ENCODE results near the gene TMBIM4.
A peak's percentile ranks its signal among the peaks of the same experiment; 100 is the strongest.
"Not testable (repeated sequence)": the region's sequence is repeated elsewhere in the genome, so short reads cannot be mapped to it uniquely, and the experiment has no call there.

TMBIM4 gene

GRCh38 chr12:66169221-66170170 is at the start of gene TMBIM4:
Gene TMBIM4, minus strand, starts transcription at chr12:66169996. Its CDS starts 45 bp downstream, at chr12:66169951.
- DNase-seq, result peak; percentile 93

- peak; percentile 8 for DNase-seq
Measured at GRCh38 chr12:66217342-66217917, 47.6 kb upstream of the TMBIM4 start.

DNA sequence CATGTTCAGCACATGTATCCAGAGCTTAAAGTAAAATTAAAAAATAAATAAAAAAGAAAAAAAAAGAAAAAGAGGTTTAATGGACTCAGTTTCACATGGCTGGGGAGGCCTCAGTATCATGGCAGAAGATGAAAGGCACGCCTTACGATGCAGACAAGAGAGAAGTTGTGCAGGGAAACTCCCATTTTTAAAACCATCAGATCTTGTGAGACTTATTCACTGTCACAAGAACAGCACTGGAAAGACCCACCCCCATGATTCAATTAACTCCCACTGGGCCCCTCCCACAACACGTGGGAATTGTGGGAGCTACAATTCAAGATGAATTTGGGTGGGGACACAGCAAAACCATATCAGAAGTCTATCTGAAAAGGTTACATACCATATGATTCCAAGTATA is 43.2 kb upstream of the TMBIM4 start:
- DNase-seq, result not testable (repeated sequence)

- DNase-seq, result not testable (repeated sequence)
Measured at GRCh38 chr12:66211573-66211972, 41.8 kb upstream of the TMBIM4 start.

GRCh38 chr12:66210840-66211239 is 41.0 kb upstream of the TMBIM4 start:
- DNase-seq, result peak; percentile 52

GRCh38 chr12:66206141-66206540 is 36.3 kb upstream of the TMBIM4 start:
- no peak for DNase-seq

- DNase-seq, result no peak
Measured at GRCh38 chr12:66203820-66204219, 34.0 kb upstream of the TMBIM4 start.

- DNase-seq, result no peak
Measured at GRCh38 chr12:66199831-66200509, 30.2 kb upstream of the TMBIM4 start.

- DNase-seq, result no peak
Measured at GRCh38 chr12:66199141-66199540, 29.3 kb upstream of the TMBIM4 start.

DNA sequence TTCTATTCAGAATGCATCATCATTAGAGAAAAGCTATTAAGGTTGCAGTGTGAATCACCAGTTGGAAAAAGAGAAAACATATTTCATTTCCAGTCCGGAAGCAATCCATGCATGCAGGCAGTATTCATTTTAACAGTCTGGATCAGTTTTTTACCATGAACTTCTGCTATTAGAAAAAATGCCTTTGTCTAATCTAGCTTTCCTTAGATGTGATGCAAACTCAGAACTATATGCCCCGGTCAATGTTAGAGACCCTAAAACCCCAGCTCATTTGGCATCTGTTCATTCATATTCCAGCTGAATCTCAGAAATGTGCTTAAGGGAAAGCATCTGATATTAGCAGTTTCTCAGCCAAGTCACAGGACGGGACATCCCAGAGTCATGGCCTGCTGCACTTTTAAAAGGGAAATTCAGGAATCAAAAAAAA is 27.7 kb upstream of the TMBIM4 start:
- DNase-seq, result peak; percentile 23

- no peak for DNase-seq
Measured at GRCh38 chr12:66196806-66197205, 27.0 kb upstream of the TMBIM4 start.

DNA sequence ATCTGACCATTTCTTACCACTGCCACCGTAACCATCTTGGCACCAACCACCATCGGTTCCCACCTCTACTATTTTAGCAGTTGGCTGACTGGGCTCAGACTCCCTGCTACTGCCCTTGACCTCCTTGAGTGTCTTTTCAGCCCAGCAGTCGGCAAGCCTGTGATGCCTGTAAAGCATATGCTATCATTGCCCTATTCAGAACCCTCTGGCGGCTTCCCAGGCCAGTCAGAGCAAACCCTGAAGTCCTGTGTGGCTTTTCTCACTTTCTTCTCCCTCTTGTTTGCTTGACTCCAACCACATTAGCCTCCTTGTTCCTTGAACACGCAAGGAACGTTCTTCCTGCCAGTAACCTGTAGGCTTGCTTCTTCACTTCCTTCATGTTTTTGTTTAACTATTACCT is 25.4 kb upstream of the TMBIM4 start:
- DNase-seq, result no peak

DNA sequence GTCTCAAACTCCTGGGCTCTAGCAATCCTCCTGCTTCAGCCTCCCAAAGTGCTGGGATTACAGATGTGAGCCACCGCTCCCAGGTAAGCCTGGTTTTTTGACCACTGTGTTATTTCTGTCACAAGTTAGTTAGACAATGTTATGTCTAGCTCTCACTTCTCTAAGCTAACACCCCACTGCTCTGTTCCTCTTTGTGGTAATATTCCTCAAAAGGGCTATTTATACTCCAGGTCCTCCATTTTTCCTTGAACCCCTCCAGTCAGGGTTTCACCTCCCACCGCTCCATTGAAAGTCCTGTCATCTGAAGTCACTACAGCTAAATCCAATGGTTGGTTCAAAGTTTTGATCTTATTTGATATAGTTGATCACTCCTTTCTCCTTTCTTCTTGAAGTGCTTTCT is 24.3 kb upstream of the TMBIM4 start:
- no peak for DNase-seq

DNA sequence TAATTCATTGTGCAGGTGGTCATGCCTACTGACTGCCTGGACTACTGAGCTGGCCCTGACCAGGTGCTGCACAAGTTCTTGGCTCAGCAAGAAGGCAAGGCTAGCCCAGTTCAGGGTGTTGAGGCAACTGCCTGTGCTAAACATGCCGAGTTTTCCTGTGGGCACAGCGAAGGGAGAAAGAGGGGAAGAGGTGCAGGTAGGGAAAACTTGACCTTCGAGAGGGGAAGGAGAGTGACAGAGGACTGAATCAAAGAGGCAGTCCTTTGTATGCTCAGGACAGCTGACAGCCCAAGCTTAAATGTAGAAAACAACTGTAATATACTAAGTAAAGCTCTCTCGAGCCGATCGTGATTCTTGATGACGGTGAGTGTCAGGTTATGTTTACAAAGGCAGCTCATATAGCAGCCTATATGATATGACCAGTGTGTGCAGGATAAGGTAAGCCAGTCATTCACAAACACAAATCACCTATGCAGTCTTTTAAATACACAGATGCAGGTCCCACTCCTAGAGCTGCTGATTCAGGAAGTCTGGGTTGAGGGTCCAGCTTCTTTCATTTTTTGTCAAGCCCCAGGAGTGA is 21.8 kb upstream of the TMBIM4 start:
- no peak for DNase-seq

DNA sequence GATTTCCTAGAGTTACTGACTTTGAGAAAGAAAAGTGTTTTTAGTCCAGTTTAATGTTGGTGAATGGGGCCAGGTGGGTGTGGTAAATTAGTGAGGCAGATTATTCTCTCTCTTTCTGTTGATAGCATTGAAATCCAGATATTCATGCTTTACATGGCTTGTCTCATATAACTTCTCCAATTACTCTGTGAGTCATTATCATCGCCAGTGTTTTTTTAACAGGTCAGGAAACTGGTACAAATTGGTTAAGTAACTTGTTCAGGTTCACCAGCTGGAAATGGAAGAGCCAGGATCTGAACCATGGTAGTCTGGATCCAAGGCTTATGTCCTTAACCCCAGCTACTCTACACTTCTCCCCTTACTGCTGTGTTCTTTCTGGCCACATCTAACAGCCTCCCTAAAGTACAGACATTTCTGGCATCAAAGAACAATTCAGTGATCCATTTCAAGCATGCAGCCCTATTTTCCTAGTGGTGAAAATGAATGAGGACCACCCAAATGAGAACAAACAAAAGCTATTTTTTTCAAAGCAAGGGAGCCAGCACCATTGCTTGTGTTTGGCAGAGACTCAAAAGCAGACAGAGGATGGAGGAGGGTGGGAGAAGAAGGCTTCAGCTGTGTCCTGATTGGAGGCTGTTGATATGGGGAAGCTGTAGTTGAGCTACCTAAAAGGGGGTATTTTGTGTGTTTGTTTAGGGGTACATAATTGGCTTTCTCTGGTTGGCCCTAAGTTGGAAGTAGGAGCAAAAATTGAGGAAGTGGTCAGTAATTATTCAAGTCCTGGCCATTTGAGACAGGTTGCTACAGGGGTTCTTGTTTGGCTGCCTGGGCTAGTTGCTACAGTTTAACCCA is 20.9 kb upstream of the TMBIM4 start:
- DNase-seq, result peak; percentile 37

DNA sequence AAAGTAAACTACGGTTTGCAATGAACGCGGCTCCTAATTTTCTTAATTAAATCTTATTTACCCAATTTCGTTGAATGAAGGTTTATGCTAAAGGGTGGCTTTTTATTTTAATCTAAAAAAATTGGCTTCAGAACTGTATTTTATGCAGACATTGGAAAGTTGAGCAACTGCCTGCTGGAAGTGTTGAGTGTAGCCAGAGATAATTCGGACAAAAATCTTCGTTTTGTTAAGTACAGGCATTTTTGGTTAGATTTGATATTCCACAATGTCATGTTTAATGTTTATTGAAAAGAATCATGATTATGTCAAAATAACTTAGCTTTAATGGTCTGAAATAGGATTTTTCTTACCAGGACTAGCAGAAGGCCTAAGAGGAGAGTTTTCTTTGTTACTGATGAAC is 20.1 kb upstream of the TMBIM4 start:
- DNase-seq, result no peak

- DNase-seq, result peak; percentile 14
Measured at GRCh38 chr12:66189486-66189843, 19.7 kb upstream of the TMBIM4 start.

- DNase-seq, result peak; percentile 41
Measured at GRCh38 chr12:66188584-66189485, 19.0 kb upstream of the TMBIM4 start, which contains the start of gene IRAK3. Gene IRAK3, plus strand, starts transcription at chr12:66189214. Its CDS starts 86 bp downstream, at chr12:66189300.

- DNase-seq, result no peak
Measured at GRCh38 chr12:66187821-66188220, 18.0 kb upstream of the TMBIM4 start.

GRCh38 chr12:66187036-66187435 is 17.2 kb upstream of the TMBIM4 start:
- DNase-seq, result no peak

DNA sequence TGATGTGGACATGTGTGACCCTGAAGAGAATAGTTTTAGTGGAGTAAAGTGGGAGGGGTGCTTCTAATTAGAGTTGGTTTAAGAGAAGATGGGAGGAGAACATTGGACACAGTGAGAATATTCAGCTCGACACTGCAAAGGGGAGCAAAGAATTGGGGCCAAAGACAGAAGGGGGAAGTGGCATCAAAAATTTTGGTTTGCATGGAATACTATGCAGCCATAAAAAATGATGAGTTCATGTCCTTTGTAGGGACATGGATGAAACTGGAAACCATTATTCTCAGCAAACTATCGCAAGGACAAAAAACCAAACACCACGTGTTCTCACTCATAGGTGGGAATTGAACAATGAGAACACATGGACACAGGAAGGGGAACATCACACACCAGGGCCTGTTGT is 15.0 kb upstream of the TMBIM4 start:
- not testable (repeated sequence) for DNase-seq
